Endodermal cell (in vitro differentiated cells): ENCODE measurements around the gene ST6GALNAC6. TPM values are rescaled to one million over a fixed set of nuclear protein-coding genes. Genes with fewer than 3 reads are reported as not detected.

ENCODE experiments used
- DNase-seq: peaks from one replicate; pipeline ENCODE4 v3.0.0-alpha.2; 2017
- H3K27ac ChIP-seq: 2 replicates; pipeline ENCODE4 v1.5.1; 2013; ENCODE audit warnings: mild to moderate bottlenecking, low read depth, low read length, moderate library complexity
- H3K27me3 ChIP-seq: 2 replicates; pipeline ENCODE4 v1.6.1; 2013; ENCODE audit warnings: mild to moderate bottlenecking, low read length, moderate library complexity; ENCODE audit not compliant: insufficient read depth, control insufficient read depth, poor library complexity, severe bottlenecking
- H3K36me3 ChIP-seq: 2 replicates; pipeline ENCODE4 v1.7.0; 2013; ENCODE audit warnings: mild to moderate bottlenecking, low read length, moderate library complexity; ENCODE audit not compliant: control insufficient read depth, insufficient read depth
- H3K4me1 ChIP-seq: one replicate; pipeline ENCODE4 v1.7.0; 2013; ENCODE audit warnings: low read length; ENCODE audit not compliant: control insufficient read depth, insufficient read depth
- H3K4me3 ChIP-seq: 2 replicates; pipeline ENCODE4 v1.5.1; 2013; ENCODE audit warnings: mild to moderate bottlenecking, low read length, moderate library complexity
- H3K9ac ChIP-seq: 2 replicates; pipeline ENCODE4 v1.6.1; 2013; ENCODE audit warnings: mild to moderate bottlenecking, low read length, moderate library complexity; ENCODE audit not compliant: poor library complexity, severe bottlenecking; ENCODE audit errors: extremely low read depth
- H3K9me3 ChIP-seq: 2 replicates; pipeline ENCODE4 v1.6.1; 2013; ENCODE audit warnings: mild to moderate bottlenecking, low read length, moderate library complexity; ENCODE audit not compliant: control insufficient read depth
- H3K27ac Mint-ChIP-seq: 2 replicates; pipeline ENCODE4 v1.8.0; 2020; ENCODE audit warnings: mixed read lengths
- H3K27me3 Mint-ChIP-seq: 2 replicates; pipeline ENCODE4 v1.8.0; 2021; ENCODE audit warnings: mild to moderate bottlenecking, mixed read lengths; ENCODE audit not compliant: insufficient read depth
- H3K36me3 Mint-ChIP-seq: 2 replicates; pipeline ENCODE4 v1.8.0; 2020; ENCODE audit warnings: low read depth, mixed read lengths
- H3K4me1 Mint-ChIP-seq: 2 replicates; pipeline ENCODE4 v1.8.0; 2020; ENCODE audit warnings: mixed read lengths
- H3K4me3 Mint-ChIP-seq: 2 replicates; pipeline ENCODE4 v1.8.0; 2020; ENCODE audit warnings: mild to moderate bottlenecking, moderate library complexity, mixed read lengths
- H3K9me3 Mint-ChIP-seq: 2 replicates; pipeline ENCODE4 v1.8.0; 2020; ENCODE audit warnings: mild to moderate bottlenecking, mixed read lengths
- CTCF ChIP-seq: fragments of 200-600 bp; sonication (generic); conservative IDR thresholded peaks from 2 replicates; pipeline ENCODE4 v1.5.0; 2021; ENCODE audit warnings: antibody characterized with exemption, mild to moderate bottlenecking
- WGBS, 2 experiments: methylation state at CpG; one replicate each; pipeline versions ENCODE4 v1.1.5 to v1.1.7; 2013; ENCODE audit warnings: missing lambda C conversion rate in 2 of 2, mixed read lengths in 1 of 2; ENCODE audit not compliant: insufficient coverage in 1 of 2, insufficient read length in 1 of 2; 5-methylcytosine and 5-hydroxymethylcytosine counted together
- total RNA-seq, 2 donors: library from RNA; stranded (reverse); fragmentation: NEBNext Ultra II Directional in 1 of 2; extraction: Animal tissue kit (Norgen Biotek cat#: 25700) in 1 of 2; gene quantifications; 2 replicates in 1 of 2; 3 replicates in 1 of 2; pipeline ENCODE4 v1.2.1, GENCODE V29; 2021

ST6GALNAC6 gene
- total RNA-seq, 2 donors from 2014 or later = 42.3 to 44.2 TPM

DNA sequence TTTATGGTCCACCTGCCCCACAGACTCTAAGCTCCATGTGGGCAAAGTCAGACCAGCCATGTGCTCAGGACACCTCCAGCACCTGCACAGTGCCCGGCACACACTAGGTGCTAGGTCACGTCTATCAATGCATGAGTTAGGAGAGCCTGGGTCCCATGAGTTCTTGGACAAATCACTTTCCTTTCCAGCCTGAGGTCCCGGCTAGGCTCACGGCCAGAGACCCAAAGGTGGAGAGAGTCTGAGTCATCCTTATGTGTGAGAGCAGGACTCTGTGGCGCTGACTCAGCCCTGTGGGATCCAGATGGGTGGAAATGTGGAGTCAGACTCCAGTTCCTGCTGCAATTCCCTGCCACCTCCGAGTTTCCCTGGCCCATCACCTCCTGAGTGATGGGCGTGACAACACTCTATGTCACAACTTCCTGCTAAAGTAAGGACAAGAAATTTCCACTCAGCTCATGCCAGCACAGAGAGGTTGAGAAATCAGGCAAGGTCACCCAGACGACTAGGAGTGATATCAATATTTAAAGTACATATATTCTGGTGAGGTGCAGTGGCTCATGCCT, 19.9 kb upstream of the ST6GALNAC6 start:
- H3K27ac Mint-ChIP-seq = no peak overlapping the region
- no peaks in the 10 kb centered on the region for H3K9me3 ChIP-seq

DNA sequence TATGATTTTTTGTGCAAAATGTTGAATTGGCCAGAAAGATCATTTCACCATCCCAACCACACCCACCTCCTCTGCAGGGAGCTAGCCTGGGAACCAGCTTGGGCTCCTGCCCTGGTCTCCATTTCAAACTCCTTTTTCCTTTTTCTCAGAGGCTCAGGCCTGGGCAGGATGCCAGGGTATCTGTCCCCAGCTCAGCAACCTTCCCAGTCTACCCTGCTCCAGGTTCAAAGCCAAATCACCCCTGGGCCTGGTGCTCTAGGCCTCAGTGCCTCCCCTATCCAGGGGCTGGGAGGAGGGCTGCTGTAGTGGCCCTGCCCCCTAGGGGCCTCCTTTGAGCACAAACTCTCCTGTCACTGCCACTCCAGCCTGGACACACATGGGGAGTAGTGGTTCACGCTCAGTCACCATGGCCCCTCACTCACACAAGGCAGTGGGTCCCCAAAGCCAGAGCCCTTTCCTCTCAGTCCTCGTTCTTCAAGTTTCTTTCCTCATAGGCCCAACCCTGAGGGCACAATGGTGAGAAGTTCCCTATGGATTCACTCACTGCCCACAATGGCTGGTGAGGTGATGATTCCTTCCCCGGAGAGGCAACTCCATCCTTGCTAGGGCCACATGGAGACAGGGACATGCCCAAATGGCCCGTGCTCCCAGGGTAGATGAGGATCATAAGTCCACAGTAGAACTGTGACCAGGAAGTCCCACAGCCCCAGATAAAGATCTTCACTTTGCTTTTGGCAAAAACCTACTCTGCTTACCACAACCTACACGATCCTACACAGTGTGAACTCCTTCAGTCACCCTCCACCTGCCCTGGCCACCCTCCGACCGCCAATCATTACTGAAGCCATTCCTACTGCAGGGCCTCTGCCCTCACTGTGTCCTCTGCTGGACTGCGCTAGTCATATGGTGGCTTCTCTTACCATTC, 19.0 kb upstream of the ST6GALNAC6 start:
- 88 to 96% methylated on average over 7 to 8 of the region's 8 CpGs for whole genome bisulfite sequencing, 2 experiments
- no peaks in the 10 kb centered on the region for H3K36me3 Mint-ChIP-seq
- Histone ChIP-seq H3K4me1 (no peaks in the 10 kb centered on the region), H3K4me3 (no peak overlapping the region), H3K27me3 (peaks cover 18% of the 10 kb centered on the region), H3K9ac (no peak overlapping the region), H3K9me3 (no peaks in the 10 kb centered on the region), H3K36me3 (no peaks in the 10 kb centered on the region), H3K27ac (no peak overlapping the region)
- H3K9me3 Mint-ChIP-seq = no peaks in the 10 kb centered on the region
- H3K4me1 Mint-ChIP-seq = no peaks in the 10 kb centered on the region
- H3K27me3 Mint-ChIP-seq = peaks cover 30% of the 10 kb centered on the region
- no peak overlapping the region for H3K4me3 Mint-ChIP-seq
- no peak overlapping the region for H3K27ac Mint-ChIP-seq
- DNase-seq = peak; percentile 79
- TF ChIP-seq CTCF = peak; percentile 62

More for the DNA sequence above, 19.9 kb upstream of the ST6GALNAC6 start:
- H3K4me3 Mint-ChIP-seq = no peak overlapping the region
- H3K27me3 Mint-ChIP-seq = peaks cover 30% of the 10 kb centered on the region
- H3K36me3 Mint-ChIP-seq = no peaks in the 10 kb centered on the region
- Histone ChIP-seq H3K4me3 (no peak overlapping the region), H3K27ac (no peak overlapping the region), H3K36me3 (no peaks in the 10 kb centered on the region), H3K4me1 (no peaks in the 10 kb centered on the region), H3K27me3 (peaks cover 18% of the 10 kb centered on the region), H3K9ac (no peak overlapping the region)
- DNase-seq = no peak
- H3K4me1 Mint-ChIP-seq = no peaks in the 10 kb centered on the region
- 81 to 83% methylated on average over 4 to 8 of the region's 8 CpGs for WGBS, 2 experiments
- H3K9me3 Mint-ChIP-seq = no peaks in the 10 kb centered on the region
- TF ChIP-seq CTCF = no peak

DNA sequence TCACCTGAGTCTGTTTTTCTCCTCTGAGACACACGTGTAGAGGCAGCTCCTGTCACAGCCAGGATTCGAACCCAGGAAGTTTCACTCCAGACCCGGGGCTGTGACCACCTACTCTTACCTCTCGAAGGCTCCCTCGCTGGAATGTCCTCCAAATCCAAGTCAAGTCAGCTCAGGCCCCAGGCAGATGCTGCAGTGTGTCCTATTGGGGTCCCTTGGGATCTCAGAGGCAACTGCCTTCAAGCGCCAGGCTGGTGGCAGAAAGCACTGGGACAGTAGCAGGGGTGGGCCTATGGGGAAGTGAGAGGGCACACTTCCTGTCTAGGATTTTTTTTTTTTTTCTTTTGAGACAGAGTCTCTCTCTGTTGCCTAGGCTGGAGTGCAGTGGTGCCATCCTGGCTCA, 18.2 kb upstream of the ST6GALNAC6 start:
- no peak overlapping the region for H3K9ac ChIP-seq
- H3K9me3 ChIP-seq = no peaks in the 10 kb centered on the region
- no peak for TF ChIP-seq CTCF
- Mint-ChIP-seq H3K9me3 (no peaks in the 10 kb centered on the region), H3K27ac (no peak overlapping the region), H3K4me3 (no peak overlapping the region), H3K4me1 (no peaks in the 10 kb centered on the region), H3K36me3 (no peaks in the 10 kb centered on the region), H3K27me3 (peaks cover 25% of the 10 kb centered on the region)
- H3K4me3 ChIP-seq = no peak overlapping the region
- WGBS, 2 experiments = 82 to 90% methylated on average over 5 to 6 of the region's 6 CpGs
- H3K36me3 ChIP-seq = no peaks in the 10 kb centered on the region
- H3K27me3 ChIP-seq = peaks cover 18% of the 10 kb centered on the region
- no peaks in the 10 kb centered on the region for H3K4me1 ChIP-seq
- no peak for DNase-seq
- no peak overlapping the region for H3K27ac ChIP-seq
